CD4-positive, alpha-beta T cell (primary cell): ENCODE data around the gene SLC2A8. TPM values are rescaled to one million over a fixed set of nuclear protein-coding genes. Genes with fewer than 3 reads are reported as not detected.

Source experiments
- ATAC-seq: fragments of 200-7000 bp; cut with Tn5 transposase; one replicate; pipeline ENCODE4 v1.10.0; 2022; ENCODE audit warnings: mild to moderate bottlenecking; ENCODE audit not compliant: poor library complexity
- CTCF ChIA-PET: fragments of 350-600 bp; sonication (Branson Sonifier 250); formaldehyde crosslinking; loops from one replicate; lab custom pipeline; 2021; ENCODE audit warnings: antibody characterized with exemption, inconsistent platforms; lab: Charles Lee
- POLR2A ChIA-PET: fragments of 350-600 bp; sonication (Branson Sonifier 250); formaldehyde crosslinking; loops from one replicate; lab custom pipeline; 2021; ENCODE audit warnings: antibody characterized with exemption, inconsistent platforms; lab: Charles Lee
- DNase-seq, 14 experiments: peaks; one replicate each; pipeline ENCODE4 v3.0.0-alpha.2; 2013 to 2020; ENCODE audit warnings: mixed read lengths in 2 of 14
- H3K27ac ChIP-seq, 2 donors: one replicate each; pipeline versions ENCODE4 v1.5.1 to v1.7.0; 2013; ENCODE audit warnings: low read length in 2 of 2, low read depth in 1 of 2, mild to moderate bottlenecking in 1 of 2
- H3K27me3 ChIP-seq, 2 experiments: 1 replicate in 1 of 2; 2 replicates in 1 of 2; pipeline versions ENCODE4 v1.6.1 to v1.7.0; 2013; ENCODE audit warnings: low read length in 2 of 2, control low read depth in 1 of 2, mild to moderate bottlenecking in 1 of 2, moderate library complexity in 1 of 2; ENCODE audit not compliant: insufficient read depth in 2 of 2, control insufficient read depth in 1 of 2
- H3K36me3 ChIP-seq: one replicate; pipeline ENCODE4 v1.6.1; 2013; ENCODE audit warnings: low read length, control low read depth; ENCODE audit not compliant: insufficient read depth
- H3K4me1 ChIP-seq: one replicate; pipeline ENCODE4 v1.6.1; 2013; ENCODE audit warnings: low read length, control low read depth; ENCODE audit not compliant: insufficient read depth
- H3K4me3 ChIP-seq: one replicate; pipeline ENCODE4 v1.5.1; 2013; ENCODE audit warnings: mild to moderate bottlenecking, low read length, moderate library complexity
- H3K9me3 ChIP-seq, 2 experiments: 1 replicate in 1 of 2; 2 replicates in 1 of 2; pipeline versions ENCODE4 v1.6.1 to v1.7.0; 2013; ENCODE audit warnings: low read length in 2 of 2, mild to moderate bottlenecking in 2 of 2, control low read depth in 1 of 2, moderate library complexity in 1 of 2; ENCODE audit not compliant: control insufficient read depth in 1 of 2, insufficient read depth in 1 of 2
- H3K27ac Mint-ChIP-seq: one replicate; pipeline ENCODE4 v1.8.0; 2020; ENCODE audit warnings: mixed read lengths
- H3K27me3 Mint-ChIP-seq: one replicate; pipeline ENCODE4 v1.8.0; 2021; ENCODE audit warnings: mixed read lengths
- H3K36me3 Mint-ChIP-seq: one replicate; pipeline ENCODE4 v1.8.0; 2021; ENCODE audit warnings: low read depth, mixed read lengths
- H3K4me1 Mint-ChIP-seq: one replicate; pipeline ENCODE4 v1.8.0; 2021; ENCODE audit warnings: low read depth, mixed read lengths
- H3K4me3 Mint-ChIP-seq: one replicate; pipeline ENCODE4 v1.8.0; 2020; ENCODE audit warnings: mild to moderate bottlenecking, mixed read lengths
- H3K9me3 Mint-ChIP-seq: one replicate; pipeline ENCODE4 v1.8.0; 2020; ENCODE audit warnings: mixed read lengths
- CTCF ChIP-seq: fragments of 200-600 bp; IDR thresholded peaks from one replicate; pipeline ENCODE4 v1.8.0; 2022; ENCODE audit warnings: antibody characterized with exemption, mild to moderate bottlenecking
- intact Hi-C, 2 experiments: fragments of 100-400 bp; cut with DNase I in 1 of 2; cut with micrococcal nuclease in 1 of 2; formaldehyde crosslinking; loops; one replicate each; pipeline versions ENCODE4 v1.15.1 to v1.9.0; 2023 to 2025; cut with DNase I, micrococcal nuclease
- total RNA-seq, 174 experiments: library from RNA in 2 of 174; stranded (reverse) in 2 of 174; gene quantifications; one replicate each; pipeline ENCODE4 v1.2.3 and lab custom pipeline; 2021 to 2026

SLC2A8 gene
- total RNA-seq, 2 experiments from 2014 or later: 1.6 to 1.8 TPM

- Histone ChIP-seq H3K27ac (no peak overlapping the region), H3K9me3 (peaks cover 0 to 13% of the 10 kb centered on the region in 2 experiments), H3K4me1 (peaks cover 38% of the 10 kb centered on the region), H3K36me3 (no peaks in the 10 kb centered on the region), H3K4me3 (no peak overlapping the region), H3K27me3 (peaks cover 54 to 76% of the 10 kb centered on the region in 2 experiments)
- no peak for DNase-seq
- Mint-ChIP-seq H3K9me3 (no peaks in the 10 kb centered on the region), H3K27me3 (peaks cover 83% of the 10 kb centered on the region), H3K27ac (no peak overlapping the region), H3K4me3 (no peak overlapping the region), H3K36me3 (no peaks in the 10 kb centered on the region), H3K4me1 (peaks cover 38% of the 10 kb centered on the region)
- no peak for TF ChIP-seq CTCF
- ChIA-PET CTCF (no interaction called here), POLR2A (interaction anchor here (0.6 kb wide), 1 partner anchor 307 kb away, joined by 3 read pairs; no protein-coding TSS in a partner anchor)
- ATAC-seq: no peak
- intact Hi-C loops: no loop called here
These were observed 4.0 kb upstream of the SLC2A8 start for GRCh38 chr9:127392976-127393375.

GRCh38 chr9:127393645-127394044 lies 3.3 kb upstream of the SLC2A8 start:
- DNase-seq (no peak), ATAC-seq (no peak)
- ChIA-PET POLR2A (no interaction called here), CTCF (interaction anchor here (0.6 to 0.8 kb wide), 2 partner anchors 22 to 62 kb away, joined by 3 read pairs; no protein-coding TSS in a partner anchor)
- H3K9me3 ChIP-seq: peaks cover 0 to 13% of the 10 kb centered on the region in 2 experiments
- H3K4me1 ChIP-seq: peaks cover 38% of the 10 kb centered on the region
- peaks cover 61 to 83% of the 10 kb centered on the region in 2 experiments for H3K27me3 ChIP-seq
- Mint-ChIP-seq H3K27ac (no peak overlapping the region), H3K36me3 (no peaks in the 10 kb centered on the region), H3K27me3 (peaks cover 84% of the 10 kb centered on the region), H3K4me3 (no peak overlapping the region), H3K4me1 (peaks cover 35% of the 10 kb centered on the region), H3K9me3 (no peaks in the 10 kb centered on the region)
- TF ChIP-seq CTCF: no peak
- no peak overlapping the region for H3K27ac ChIP-seq
- H3K4me3 ChIP-seq: no peak overlapping the region
- no peaks in the 10 kb centered on the region for H3K36me3 ChIP-seq
- intact Hi-C loops: no loop called here

- no peak for DNase-seq
- H3K27ac Mint-ChIP-seq: no peak overlapping the region
- Histone ChIP-seq H3K27ac (no peak overlapping the region), H3K4me3 (no peak overlapping the region), H3K36me3 (no peaks in the 10 kb centered on the region), H3K27me3 (peaks cover 67 to 78% of the 10 kb centered on the region in 2 experiments), H3K9me3 (peaks cover 0 to 11% of the 10 kb centered on the region in 2 experiments), H3K4me1 (peaks cover 28% of the 10 kb centered on the region)
- no peak for ATAC-seq
- intact Hi-C loops: loop anchor here in 1 of 2 experiments (2.0 to 5.0 kb wide), 3 partner anchors 27 to 178 kb away; no protein-coding TSS in a partner anchor
- ChIA-PET CTCF (interaction anchor here (0.8 to 1.7 kb wide), 2 partner anchors 8 to 42 kb away, joined by 4 to 13 read pairs; no protein-coding TSS in a partner anchor), POLR2A (interaction anchor here (1.7 kb wide), 2 partner anchors 8 to 55 kb away, joined by 13 to 25 read pairs; partner anchors contain the start of genes LRSAM1 and RPL12)
- TF ChIP-seq CTCF: no peak
- H3K27me3 Mint-ChIP-seq: peaks cover 83% of the 10 kb centered on the region
- peak overlapping the region; percentile 34 for H3K4me3 Mint-ChIP-seq
- H3K4me1 Mint-ChIP-seq: peaks cover 21% of the 10 kb centered on the region
- no peaks in the 10 kb centered on the region for H3K9me3 Mint-ChIP-seq
- H3K36me3 Mint-ChIP-seq: no peaks in the 10 kb centered on the region
These were observed 1.3 kb upstream of the SLC2A8 start for GRCh38 chr9:127395497-127396252.
